Ascending aorta (tissue), 2 donors: ENCODE results near the gene CNTNAP4. TPM values are rescaled to one million over a fixed set of nuclear protein-coding genes. Genes with fewer than 3 reads are reported as not detected.

Source experiments
- DNase-seq, 2 donors: peaks; one replicate each; pipeline ENCODE4 v3.0.0-alpha.2; 2019; ENCODE audit warnings: low spot score in 2 of 2
- H3K27ac ChIP-seq, 2 donors: fragments of 200-600 bp; sonication (generic); one replicate each; pipeline ENCODE4 v1.5.1; 2016 to 2017; ENCODE audit warnings: mild to moderate bottlenecking in 1 of 2
- H3K27me3 ChIP-seq: fragments of 200-600 bp; sonication (generic); one replicate; pipeline ENCODE4 v1.5.1; 2017
- H3K36me3 ChIP-seq, 2 donors: fragments of 200-600 bp; sonication (generic); one replicate each; pipeline ENCODE4 v1.5.1; 2016
- H3K4me1 ChIP-seq, 2 donors: fragments of 200-600 bp; sonication (generic); one replicate each; pipeline ENCODE4 v1.5.1; 2016 to 2017; ENCODE audit warnings: mild to moderate bottlenecking in 1 of 2
- H3K4me3 ChIP-seq, 2 donors: fragments of 200-600 bp; sonication (generic); one replicate each; pipeline ENCODE4 v1.5.1; 2016 to 2017; ENCODE audit warnings: mild to moderate bottlenecking in 1 of 2
- H3K9me3 ChIP-seq, 2 donors: fragments of 200-600 bp; sonication (generic); one replicate each; pipeline ENCODE4 v1.5.1; 2016
- intact Hi-C: fragments of 100-400 bp; cut with DNase I; formaldehyde crosslinking; loops from one replicate; pipeline ENCODE4 v1.15.1; 2023
- total RNA-seq: library from RNA; depleted of rRNA; stranded (reverse); fragments of >200 nt; gene quantifications from one replicate; pipeline ENCODE4 v1.1.0, GENCODE V29; 2016
- TF ChIP-seq, protein P1 (sequence below), 3 experiments: fragments of 200-600 bp in 2 of 3; fragments of 450-650 bp in 1 of 3; sonication (generic) in 2 of 3; IDR thresholded peaks; one replicate each; pipeline ENCODE4 v1.5.1; 2016 to 2019; ENCODE audit warnings: antibody characterized with exemption in 3 of 3, mild to moderate bottlenecking in 1 of 3, moderate library complexity in 1 of 3

CNTNAP4 gene
- total RNA-seq, 1 donor from 2014 or later = not detected

DNA sequence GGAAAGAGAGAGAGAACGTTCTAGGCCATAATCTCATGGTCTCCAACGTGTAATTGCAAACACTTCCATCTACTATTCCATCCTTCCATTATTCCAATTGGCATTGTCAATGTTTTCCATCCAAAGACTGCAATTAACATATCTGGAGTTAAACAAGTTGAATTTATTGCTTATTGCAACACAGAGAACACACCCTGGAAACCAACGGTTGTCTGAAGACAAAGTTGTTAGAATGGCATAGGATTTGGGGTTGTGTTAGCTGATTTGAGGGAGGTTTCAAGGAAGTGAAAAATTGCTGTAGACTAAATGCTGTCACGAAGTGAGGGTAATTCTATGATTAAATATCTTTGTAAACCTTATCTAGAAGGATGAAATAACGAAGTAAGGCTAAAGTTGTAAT lies 178.8 kb downstream of the CNTNAP4 start:
- no peak for DNase-seq
- intact Hi-C loops = no loop called here
- TF ChIP-seq, protein P1, sequence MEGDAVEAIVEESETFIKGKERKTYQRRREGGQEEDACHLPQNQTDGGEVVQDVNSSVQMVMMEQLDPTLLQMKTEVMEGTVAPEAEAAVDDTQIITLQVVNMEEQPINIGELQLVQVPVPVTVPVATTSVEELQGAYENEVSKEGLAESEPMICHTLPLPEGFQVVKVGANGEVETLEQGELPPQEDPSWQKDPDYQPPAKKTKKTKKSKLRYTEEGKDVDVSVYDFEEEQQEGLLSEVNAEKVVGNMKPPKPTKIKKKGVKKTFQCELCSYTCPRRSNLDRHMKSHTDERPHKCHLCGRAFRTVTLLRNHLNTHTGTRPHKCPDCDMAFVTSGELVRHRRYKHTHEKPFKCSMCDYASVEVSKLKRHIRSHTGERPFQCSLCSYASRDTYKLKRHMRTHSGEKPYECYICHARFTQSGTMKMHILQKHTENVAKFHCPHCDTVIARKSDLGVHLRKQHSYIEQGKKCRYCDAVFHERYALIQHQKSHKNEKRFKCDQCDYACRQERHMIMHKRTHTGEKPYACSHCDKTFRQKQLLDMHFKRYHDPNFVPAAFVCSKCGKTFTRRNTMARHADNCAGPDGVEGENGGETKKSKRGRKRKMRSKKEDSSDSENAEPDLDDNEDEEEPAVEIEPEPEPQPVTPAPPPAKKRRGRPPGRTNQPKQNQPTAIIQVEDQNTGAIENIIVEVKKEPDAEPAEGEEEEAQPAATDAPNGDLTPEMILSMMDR (IDR thresholded peaks at IDR 0.05) = no peak
- Histone ChIP-seq H3K9me3 (no peaks in the 10 kb centered on the region), H3K27ac (no peak overlapping the region), H3K4me1 (no peaks in the 10 kb centered on the region), H3K36me3 (no peaks in the 10 kb centered on the region), H3K27me3 (no peaks in the 10 kb centered on the region), H3K4me3 (no peak overlapping the region)

DNA sequence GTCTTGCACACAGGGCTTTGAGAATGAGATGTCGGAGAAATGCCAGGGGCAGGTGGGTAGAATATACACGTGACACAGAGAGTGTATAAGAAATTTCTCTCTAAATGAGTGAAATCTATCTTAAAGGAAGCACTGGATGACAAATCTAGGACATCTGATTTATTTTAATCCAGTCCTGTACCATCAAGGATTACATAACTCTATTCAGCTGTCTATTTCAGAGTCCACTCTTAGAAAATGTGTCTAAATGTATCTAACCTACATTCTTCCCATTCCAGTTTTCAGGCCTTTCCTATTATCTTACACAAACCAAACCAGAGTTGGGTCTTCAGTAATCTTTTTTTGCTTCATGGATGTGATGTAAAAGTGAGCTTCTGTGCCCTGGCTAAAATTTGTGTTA lies 181.9 kb downstream of the CNTNAP4 start:
- H3K9me3 ChIP-seq = no peaks in the 10 kb centered on the region
- TF ChIP-seq, protein P1 (IDR thresholded peaks at IDR 0.05) = no peak
- H3K4me3 ChIP-seq = no peak overlapping the region
- no peaks in the 10 kb centered on the region for H3K27me3 ChIP-seq
- DNase-seq = no peak
- no peak overlapping the region for H3K27ac ChIP-seq
- intact Hi-C loops = no loop called here
- H3K4me1 ChIP-seq = no peaks in the 10 kb centered on the region
- no peaks in the 10 kb centered on the region for H3K36me3 ChIP-seq

DNA sequence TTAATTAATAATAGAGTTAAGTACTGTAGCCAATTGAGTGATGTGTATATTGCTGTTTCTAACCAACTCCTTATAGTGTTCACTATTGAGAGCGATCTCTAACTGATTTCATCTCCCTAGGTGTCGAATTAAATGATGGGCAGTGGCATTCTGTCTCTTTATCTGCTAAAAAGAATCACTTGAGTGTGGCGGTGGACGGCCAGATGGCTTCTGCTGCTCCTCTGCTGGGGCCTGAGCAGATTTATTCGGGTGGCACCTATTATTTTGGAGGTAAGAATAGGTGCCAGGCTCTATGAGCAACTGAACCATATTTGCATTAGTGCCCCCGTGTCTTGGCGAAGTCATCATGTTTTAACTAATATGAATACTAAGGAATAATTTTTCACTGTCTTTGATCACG lies 184.6 kb downstream of the CNTNAP4 start:
- no peak for DNase-seq
- TF ChIP-seq, protein P1 (IDR thresholded peaks at IDR 0.05) = no peak

DNA sequence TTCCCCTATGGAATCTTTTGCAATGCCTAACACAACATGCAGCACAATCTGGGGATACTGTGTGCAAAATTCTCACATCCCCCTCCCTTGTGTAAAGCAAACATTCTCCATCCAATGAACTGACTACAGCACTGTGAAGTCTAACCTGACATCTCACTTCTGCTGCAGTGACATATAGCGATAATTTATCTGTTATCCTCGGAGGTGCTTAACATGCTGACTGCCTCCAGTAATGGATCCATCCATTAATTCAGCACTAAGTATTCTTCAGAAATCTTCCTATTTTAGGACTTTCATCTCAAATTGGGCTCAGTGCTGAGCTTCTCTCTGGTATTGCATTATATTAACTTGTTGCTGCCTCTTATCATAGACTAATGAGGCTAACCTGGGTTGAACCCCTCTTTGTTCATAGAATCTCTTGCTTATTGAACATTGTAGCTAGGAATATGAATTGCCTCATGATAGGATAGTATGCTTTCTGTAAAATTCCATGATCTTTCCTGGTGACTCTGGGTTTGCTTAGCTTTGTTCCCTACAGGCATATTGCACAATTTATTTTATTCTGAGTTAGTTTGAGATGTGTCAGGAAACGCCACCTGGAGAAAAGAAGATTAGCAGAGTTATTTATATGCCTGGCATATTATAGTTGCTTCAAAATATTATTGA lies 187.9 kb downstream of the CNTNAP4 start:
- no peaks in the 10 kb centered on the region for H3K36me3 ChIP-seq
- H3K27me3 ChIP-seq = no peaks in the 10 kb centered on the region
- H3K4me1 ChIP-seq = no peaks in the 10 kb centered on the region
- intact Hi-C loops = no loop called here
- H3K4me3 ChIP-seq = no peak overlapping the region
- no peaks in the 10 kb centered on the region for H3K9me3 ChIP-seq
- TF ChIP-seq, protein P1 (IDR thresholded peaks at IDR 0.05) = no peak
- DNase-seq = no peak
- H3K27ac ChIP-seq = no peak overlapping the region

More for the DNA sequence above, 184.6 kb downstream of the CNTNAP4 start:
- no peaks in the 10 kb centered on the region for H3K4me1 ChIP-seq
- no peaks in the 10 kb centered on the region for H3K9me3 ChIP-seq
- no peaks in the 10 kb centered on the region for H3K27me3 ChIP-seq
- H3K27ac ChIP-seq = no peak overlapping the region
- no peak overlapping the region for H3K4me3 ChIP-seq
- no peaks in the 10 kb centered on the region for H3K36me3 ChIP-seq
- intact Hi-C loops = no loop called here

DNA sequence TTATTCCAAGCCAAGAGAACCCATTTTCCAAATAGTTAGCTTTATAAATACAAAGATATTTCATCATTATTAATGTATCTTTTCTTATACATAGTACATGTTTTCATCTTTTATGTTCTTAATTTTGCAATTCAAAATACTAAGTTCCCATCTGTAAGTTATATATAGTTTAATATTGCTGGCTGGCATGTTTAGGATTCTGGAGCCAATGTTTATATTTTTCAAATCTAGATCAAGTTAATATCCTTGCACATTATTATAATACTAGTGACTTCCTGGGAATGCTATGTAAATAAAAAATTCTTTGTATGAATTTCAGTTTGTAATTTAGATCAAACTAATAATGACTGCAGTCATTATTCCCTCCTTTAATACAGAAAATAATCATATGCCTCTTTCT lies 189.7 kb downstream of the CNTNAP4 start:
- no peaks in the 10 kb centered on the region for H3K9me3 ChIP-seq
- no peaks in the 10 kb centered on the region for H3K36me3 ChIP-seq
- TF ChIP-seq, protein P1 (IDR thresholded peaks at IDR 0.05) = no peak
- no peak overlapping the region for H3K27ac ChIP-seq
- H3K4me1 ChIP-seq = no peaks in the 10 kb centered on the region
- H3K27me3 ChIP-seq = no peaks in the 10 kb centered on the region
- intact Hi-C loops = no loop called here
- no peak for DNase-seq
- no peak overlapping the region for H3K4me3 ChIP-seq

DNA sequence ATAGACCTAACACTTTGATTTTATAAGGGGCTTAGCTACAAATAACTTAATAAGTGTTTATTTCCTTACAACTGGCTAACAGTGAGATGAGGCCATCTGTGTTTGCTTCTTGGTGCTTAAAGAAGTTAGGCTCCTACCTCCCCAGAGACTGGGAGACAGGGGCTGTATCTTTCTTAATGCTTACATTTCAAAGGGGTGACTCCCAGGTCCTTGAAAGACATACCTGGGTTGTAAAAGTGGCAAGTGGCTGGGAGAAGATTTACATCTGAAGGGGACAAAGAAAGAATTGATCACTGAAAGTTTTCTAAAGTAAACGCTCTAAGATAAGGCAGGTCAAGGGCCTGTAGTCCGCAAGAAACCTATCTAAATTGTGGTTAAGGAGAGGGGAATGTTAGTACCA lies 196.8 kb downstream of the CNTNAP4 start:
- intact Hi-C loops = no loop called here
- TF ChIP-seq, protein P1 (IDR thresholded peaks at IDR 0.05) = no peak
- Histone ChIP-seq H3K27me3 (no peaks in the 10 kb centered on the region), H3K4me3 (no peak overlapping the region), H3K4me1 (no peaks in the 10 kb centered on the region), H3K27ac (no peak overlapping the region), H3K36me3 (no peaks in the 10 kb centered on the region), H3K9me3 (no peaks in the 10 kb centered on the region)
- no peak for DNase-seq
